GM21723 (cell line): Measurements from ENCODE around the gene GAN.
"Not testable (repeated sequence)": the region's sequence is repeated elsewhere in the genome, so short reads cannot be mapped to it uniquely, and the experiment has no call there.

Experiments used
- ATAC-seq: cut with Tn5 transposase; IDR thresholded peaks from one replicate; pipeline ENCODE4 v1.9.1; 2021; ENCODE audit warnings: mild to moderate bottlenecking, moderate library complexity; ENCODE audit not compliant: unreplicated experiment

The GAN gene

DNA sequence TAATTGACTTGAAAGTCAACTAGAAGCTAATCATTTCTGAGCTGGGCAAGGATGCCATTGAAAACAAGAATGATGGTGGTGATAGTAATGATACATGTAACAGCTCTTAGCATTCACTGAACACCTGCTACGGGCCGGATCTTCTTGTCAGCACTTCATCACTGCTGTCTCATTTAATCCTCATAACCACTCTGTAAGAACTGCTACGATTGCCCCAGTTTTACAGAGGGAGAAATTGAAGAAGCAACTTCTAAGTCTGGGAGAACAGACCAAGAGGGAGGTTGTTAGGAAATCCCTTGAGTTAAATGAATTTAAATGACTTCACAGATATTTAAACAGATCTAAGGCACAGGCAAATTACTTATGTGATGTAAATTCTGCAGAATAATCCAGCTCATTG lies 7.0 kb upstream of the GAN start:
- no peak for ATAC-seq

DNA sequence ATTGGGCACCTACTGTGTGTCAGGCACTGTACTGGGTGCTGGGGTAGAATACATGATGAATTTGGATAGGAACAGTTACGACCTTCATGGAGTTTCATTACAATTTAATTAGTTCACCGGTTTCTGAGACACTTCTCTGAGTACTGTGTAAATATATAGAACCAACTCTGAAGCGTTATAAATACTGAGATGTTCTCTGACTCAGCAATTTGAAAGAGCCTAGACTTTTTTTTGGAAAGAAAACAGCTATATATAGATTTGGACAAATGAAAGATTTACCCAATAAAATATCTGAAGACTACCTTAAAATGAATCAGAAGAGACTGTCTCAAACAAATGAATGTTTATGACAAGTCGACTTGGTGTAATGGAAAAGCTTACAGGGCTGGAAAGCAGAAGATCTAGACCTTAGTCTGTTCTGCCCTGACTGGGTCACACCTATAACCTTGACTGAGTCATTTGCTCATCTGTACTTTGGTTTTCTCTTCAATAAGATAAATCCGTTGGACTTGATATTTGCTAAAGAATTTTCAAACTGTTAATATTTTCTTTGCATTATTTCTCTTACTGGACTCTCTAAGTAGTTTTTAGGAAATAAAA lies 4.6 kb upstream of the GAN start:
- ATAC-seq: no peak

DNA sequence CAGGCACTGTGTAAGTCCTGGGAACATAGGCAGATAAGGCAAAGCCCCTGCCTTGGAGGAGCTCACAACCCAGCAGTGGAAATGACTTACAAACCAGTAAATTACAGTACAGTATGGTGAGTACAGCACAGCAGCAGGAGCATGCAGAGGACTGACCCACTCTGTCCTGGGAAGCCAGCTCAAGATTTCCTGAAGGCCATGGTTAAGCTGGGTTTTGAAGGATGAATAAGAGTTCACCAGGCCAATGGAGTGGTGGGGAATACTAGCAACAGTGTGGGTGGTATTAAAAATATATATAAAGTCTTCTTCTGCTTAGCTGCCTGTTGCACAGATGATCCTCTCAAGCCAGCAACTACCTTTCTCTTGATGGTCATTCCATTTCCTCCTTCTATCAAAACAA lies 3.0 kb upstream of the GAN start:
- no peak for ATAC-seq

DNA sequence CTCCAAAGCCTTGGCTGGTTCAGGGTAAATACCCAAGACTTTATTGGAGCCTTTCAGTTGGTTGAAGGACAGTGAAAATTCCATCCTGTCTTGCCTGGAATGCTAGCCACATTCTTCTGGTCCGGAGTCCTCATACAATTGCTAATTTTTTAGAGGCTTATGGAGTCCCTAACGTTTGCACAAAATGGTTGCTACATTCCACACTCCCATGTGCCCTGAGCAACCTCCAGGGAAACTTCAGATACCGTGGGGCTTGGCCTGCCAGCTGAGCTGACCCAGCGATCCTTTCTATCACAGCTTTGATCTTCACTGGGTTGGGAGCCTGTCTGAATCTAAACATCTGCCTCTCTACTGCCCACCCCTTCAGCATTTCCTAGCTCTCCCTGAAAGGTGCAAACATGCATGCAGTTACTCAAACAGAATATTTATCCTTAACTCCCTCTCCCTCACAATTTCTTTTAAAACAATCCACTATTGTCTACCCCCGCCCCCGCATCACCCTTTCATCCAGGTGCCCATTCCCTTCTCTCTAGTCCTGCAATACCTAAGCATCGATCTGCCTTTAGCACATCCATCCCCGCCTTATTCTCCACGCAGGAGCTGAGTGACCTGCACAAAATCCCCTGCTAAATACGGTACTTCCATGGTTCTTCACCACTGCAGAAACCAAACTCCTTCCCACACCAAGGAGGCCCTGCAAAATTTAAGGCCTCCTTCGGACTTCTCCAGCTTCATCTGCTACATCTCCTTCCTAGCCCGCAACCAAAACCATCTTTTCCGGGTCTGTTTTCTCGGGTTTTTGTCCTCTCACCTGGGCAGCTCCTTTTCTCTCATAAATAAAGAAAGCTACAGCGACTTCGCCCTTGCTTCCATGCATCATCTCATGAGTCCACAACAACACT lies 810 bp upstream of the GAN start:
- no peak for ATAC-seq

DNA sequence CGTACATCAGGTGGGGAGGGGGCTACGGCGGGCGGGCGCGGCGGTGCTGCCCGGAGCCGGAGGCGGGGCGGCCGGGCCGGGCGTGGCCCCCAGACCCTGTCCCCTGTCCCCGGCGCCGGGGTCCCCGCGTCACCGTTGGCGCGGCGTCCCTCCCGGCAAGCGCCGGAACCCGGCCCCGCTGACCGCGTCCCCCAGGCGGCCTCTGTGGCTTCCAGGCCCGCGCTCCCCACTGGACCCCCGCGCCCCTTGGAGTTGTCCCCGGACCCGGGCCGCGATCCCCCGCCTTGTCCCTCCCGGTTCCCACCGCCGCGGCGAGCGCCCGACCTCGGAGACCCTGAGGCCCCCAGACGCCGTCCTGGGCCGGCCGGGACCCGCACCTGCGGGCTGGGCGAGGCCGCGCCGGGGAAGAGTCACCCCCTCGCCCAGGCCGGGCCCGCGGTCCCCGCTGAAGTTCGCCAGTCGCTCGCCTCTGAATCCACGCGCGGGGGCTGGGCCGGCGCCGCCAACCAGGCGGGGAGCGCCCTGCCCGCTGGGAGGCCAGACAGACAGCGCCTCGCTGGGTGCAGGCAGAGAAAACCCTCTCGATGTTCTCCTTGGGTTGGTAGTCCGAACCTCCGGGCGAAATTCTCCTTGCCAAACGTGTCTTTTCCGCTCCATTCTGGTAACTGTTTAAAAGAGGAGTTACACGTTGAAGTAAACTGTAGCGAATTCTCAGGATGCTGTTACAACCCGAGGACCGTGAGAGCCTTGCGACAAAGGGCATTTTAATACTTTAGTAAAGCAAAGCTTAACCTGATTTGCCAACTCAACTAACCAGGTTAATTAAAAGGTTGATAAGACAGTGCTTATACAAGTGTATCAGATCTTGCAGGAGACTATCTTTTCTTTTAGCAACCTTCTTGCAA lies 761 bp downstream of the GAN start:
- ATAC-seq: peak; percentile 39

DNA sequence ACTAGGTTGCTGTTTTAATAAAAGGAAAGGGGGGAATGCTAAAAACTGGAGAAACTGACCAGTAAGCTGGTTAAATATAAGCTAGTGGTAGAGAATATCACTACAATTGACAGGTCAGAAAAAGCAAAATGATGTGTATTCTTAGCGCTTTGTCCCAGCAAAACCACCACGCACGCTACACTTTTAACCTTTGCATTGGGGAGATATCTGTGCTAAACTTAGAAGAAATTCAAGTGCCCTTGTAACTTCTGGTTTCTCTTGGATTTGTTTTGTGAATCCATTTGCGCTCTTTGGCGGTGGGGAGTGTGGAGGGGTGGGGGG lies 1.4 kb downstream of the GAN start:
- no peak for ATAC-seq

DNA sequence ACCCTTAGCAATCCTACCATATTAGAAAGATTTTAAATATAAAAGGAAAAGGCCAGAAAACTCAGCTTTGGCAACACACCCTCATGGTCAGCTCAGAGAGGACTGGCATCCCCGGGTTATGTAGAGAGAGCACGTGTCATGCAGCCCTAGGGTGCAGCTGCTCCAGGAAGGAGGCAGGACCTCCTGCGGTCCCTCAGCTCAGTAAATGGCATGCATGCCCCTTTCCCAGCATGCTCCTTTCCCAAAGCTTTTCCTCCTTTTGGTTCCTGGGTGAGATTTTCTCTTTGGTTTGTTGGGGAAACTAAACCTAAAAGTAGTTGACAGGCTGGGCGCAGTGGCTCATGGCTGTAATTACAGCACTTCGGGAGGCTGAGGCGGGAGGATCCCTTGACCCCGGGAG lies 3.9 kb downstream of the GAN start:
- no peak for ATAC-seq

DNA sequence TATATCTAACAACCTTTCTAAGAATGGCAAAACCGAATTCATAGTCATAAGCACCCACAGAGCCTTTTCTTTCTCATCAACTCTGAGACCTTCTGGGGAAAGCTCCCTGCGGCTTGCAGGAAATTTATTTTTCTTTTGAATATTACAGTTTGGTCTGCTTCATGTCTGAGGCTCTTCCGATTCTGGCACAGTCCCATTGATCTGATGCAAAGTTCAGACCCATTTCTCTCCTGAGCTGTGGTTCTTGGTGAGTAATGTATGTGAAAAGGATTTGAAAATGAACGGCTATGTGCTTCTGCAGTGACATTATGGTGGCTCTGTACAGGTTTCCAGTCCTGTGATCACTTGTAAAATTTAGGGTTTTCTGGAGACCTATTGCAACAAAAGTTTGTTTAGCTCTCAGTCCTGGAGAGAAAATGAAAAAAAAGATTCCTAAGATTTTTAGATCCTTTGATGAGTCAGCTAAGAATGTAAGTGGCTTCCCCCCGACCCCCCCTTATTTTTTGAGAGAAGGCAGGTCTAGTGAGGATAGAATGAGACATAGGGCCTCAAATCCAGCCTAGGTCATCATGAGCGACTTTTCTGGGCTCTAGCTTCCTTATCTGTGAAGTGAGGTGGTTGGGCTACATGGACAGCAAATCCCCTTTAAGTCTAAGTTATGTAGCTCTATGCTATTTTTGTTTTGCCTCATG lies 4.6 kb downstream of the GAN start:
- ATAC-seq: no peak

DNA sequence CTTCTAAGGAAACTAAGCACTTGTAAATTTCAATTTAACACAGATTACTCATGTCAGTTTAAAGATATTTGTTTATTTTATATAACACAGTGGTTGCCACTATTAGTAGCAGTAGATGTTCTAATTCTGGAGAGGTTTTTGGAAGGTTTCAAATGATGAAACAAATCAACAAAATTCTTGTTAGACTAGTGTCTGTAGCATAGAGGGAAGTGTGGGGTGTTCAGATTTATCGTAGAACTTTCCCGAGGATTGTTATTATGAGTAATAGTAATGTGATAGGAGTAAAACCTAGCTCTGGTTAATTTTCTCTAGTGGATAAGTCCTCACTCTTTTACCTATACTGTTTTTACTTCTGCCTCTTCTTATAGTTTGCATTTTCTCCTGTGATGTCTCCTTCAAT lies 6.3 kb downstream of the GAN start:
- ATAC-seq: no peak

DNA sequence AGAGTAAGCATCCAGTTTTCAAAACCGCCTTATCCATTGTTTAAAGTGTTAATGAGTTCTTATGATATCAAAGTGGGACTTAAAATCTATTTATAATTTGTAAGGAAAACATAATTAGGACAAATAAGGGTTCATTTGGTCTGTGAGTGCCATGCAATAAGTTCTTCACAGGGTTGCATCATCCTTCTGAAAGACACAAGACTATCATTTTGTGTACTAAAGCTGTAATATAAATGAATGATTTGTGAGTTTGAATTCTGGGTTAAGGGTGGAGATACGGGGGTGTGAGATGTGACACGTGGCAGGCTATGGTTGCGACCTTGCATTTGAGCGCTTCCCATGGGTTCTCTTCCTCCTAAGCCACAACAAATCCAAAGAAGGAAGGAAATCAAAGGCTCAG lies 6.8 kb downstream of the GAN start:
- no peak for ATAC-seq

DNA sequence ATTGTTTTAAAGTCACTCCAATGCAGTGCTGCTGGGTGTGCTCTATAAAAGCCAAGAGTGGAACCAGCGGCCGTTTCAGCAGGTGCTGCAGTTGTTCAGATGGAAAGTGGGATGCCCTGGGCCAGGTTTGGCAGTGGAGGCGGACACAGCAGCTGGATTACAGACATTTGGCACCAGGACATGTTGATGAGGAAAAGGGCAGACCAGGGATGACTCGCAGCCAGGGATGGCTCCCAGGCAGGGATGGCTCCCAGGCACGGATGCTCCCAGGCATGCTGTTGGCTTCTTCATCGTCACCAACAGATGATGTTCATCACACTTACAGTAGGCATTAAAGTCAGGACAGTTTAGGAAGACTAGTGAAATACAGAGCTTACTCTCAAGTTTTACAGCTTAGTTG lies 10.0 kb downstream of the GAN start:
- no peak for ATAC-seq

DNA sequence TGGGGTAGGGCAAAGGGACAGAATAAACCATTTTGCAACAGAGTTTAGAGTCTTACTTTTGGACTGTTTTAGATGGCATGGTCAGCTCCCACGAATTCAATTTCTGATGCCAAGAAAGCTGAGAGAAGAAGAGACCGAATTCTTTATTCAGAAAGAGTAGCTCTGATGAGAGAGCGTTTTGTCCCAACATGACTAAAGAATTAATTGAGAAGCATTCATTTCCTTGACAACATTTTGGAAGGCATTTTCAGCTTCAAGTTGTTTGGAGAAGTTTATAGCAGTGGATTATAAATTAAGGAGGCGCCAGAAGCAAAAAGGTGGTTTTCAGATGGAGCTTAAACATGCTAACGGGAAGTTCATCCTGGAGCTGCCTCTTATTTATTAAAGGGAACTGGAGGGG lies 12.2 kb downstream of the GAN start:
- no peak for ATAC-seq

DNA sequence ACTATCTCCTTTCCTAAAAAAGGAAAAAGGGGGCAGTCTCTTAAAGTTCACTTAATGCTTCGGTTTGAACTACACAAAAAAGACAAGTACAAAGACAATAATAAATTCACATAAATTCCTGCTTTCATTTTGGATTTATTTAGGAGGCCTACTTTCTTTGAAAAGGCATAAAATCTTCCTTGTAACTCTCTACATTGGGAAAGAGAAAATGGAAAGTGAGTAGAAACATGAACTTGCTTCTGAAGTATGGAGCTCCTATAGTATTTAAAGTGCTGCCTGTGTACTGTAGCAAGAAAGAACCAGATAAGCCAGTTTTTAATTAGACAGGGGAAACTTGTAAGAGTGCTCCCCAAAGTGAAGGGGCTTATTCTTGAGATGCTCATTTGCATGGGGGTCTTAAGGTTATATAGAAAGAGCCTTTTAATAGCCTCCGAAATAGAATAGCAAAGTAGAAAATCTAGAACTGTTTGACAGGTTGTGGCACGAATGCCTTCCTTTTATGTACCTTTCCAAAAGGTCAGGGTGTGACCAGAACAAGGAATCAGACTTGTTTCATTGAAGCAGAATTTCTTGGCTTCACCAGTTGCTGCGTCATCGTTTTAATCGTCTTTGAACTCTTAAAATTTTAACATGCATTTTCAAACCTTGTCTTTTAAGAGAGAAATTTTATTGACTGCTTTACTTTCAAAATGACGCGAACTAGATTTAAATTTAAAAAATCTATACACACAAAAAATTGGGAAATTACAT lies 12.9 kb downstream of the GAN start:
- no peak for ATAC-seq

DNA sequence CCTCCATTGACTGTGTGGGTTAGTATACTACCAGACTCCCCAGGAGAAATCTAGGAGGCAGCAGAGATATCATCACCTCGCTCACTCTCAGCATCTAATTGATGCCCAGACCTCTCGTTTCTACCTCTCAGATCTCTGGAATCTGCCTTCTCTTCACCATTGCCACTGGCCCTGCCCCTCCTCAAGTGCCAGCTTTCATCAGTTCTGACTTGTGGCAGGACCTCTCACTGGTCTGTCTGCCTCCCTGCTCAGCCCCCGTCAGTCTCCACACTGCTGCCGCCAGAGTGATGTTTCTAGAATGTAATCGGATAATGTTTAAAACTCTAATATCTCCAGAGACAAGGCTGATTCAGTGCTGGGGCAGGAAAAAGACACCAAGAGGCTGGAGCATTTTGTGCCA lies 15.2 kb downstream of the GAN start:
- ATAC-seq: no peak

DNA sequence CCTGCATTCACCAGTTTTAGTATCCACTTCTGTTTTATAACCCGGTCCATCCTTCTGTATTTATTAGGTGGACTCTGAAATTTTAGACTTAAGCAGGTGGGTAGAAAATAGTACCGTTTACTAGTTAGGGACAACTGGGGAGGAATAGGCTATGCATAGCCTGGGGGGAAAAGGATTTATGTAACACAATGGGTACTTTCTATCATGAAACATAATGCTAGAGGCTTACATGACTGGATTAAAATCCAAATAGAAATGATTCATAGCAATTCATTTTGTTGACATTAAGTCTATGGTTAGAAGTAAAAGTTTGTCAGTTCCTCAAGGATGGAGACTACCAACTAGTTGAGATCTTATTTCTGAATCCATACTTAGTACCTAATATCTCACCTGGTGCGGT lies 18.6 kb downstream of the GAN start:
- ATAC-seq: no peak

DNA sequence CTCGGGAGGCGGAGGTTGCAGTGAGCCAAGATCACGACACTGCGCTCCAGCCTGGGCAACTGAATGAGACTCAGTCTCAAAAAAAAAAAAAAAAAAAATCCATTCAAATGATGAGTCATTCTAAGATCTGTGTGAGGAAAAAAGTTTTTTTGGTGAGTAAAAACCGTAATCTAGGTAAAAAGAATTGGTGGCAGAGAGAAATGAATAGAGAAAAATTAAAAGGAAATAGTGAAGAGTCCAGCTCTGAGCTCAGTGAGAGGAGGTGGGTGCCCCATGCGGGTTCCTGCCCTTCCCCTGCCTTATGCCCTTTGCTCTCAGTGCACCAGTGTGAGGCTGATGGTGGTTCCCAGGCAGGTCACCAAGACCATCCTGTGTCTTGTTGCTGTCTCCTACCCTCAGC lies 20.9 kb downstream of the GAN start:
- no peak for ATAC-seq

DNA sequence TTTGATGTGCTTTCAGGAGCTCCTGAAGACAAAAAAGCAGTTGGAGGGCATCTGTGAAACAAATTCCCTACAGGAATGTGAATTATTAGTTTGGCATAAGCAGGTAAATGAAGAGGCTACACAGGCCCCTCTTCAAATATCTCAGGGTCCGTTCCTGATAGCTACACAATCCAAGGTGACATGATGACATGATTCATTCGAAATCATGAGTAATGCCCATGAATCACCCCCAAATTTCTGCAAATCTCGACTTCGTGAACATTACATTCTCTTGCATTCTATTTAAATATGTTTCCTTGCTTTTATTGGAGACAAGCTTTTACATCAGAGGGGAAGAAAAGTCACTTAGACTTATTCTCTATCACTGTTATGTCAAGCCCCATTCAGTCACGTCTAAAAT lies 22.3 kb downstream of the GAN start:
- ATAC-seq: no peak

DNA sequence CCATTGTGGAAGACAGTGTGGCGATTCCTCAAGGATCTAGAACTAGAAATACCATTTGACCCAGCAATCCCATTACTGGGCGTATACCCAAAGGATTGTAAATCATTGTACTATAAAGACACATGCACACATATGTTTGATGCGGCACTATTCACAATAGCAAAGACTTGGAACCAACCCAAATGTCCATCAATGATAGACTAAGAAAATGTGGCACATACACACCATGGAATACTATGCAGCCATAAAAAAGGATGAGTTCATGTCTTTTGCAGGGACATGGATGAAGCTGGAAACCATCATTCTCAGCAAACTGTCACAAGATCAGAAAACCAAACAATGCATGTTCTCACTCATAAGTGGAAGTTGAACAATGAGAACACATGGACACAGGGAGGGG lies 30.4 kb downstream of the GAN start:
- not testable (repeated sequence) for ATAC-seq

DNA sequence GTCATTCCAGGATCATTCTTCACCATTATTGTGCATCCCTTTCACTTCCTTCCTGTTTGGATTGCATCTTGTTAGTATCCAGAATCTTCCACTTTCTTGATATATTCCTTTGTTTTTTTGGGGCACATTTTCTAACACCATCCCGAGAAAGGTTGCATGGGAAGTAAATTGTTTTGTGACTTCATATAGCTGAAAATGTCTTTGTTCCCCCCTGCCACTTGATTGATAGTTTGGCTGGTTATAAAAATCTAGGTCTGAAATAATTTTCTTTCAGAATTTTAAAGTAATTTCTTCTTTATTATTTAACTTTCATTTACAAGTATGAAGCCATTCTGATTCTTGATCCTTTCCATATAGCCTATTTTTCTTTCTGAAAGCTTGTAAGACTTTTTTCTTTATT lies 32.7 kb downstream of the GAN start:
- no peak for ATAC-seq

DNA sequence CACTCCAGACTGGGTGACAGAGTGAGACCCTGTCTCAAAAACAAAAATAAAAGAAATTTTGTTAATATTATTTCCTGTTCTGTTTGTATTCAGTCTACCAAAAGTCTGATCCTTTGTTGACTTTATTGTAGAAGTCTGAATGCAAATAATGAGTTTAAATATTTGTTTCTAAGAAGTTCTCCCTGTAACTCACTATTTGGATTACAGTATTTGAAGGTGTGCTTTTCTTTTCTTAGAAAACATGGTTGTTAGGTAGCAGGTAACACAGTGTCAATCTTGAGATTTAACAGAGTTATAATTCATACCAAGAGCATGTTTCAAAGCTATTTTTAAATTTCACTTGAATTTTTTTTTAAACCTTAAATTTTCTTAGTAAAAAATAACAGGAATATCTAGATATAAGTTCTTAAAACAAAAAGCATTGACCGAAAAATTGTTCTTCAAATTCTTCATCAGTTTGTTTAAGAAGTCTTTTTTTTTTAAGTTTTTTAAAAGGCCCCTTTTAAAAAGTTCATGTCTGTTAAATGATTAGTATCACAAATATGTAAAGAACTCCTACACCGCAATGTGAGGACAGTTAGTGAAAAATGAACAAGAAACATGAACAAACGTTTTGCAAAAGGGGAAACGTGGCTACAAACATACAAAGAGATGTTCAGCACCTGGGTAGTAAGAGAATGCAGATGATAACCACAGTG lies 35.0 kb downstream of the GAN start:
- ATAC-seq: no peak
